ENCODE results near the gene UNC5C. TPM values are rescaled to one million over a fixed set of nuclear protein-coding genes. Genes with fewer than 3 reads are reported as not detected.

UNC5C gene
- total and polyA plus RNA-seq, 2 of the 8 experiments (the other 6 are each of a cell fraction or from before 2014, with no cell fraction given) = 0.30 to 1.3 TPM

- Histone ChIP-seq H3K23me2 (ENCODE audit: low read depth, low read length) (no peaks in the 10 kb centered on the region), H3K4ac (replicated peaks; ENCODE audit: insufficient read length, low read depth, low read length) (no peak overlapping the region), H2AK5ac (ENCODE audit: low read depth, low read length) (no peak overlapping the region), H3K79me2 (ENCODE audit: control insufficient read depth in 1 of 2, insufficient read depth in 2 of 2, low read length in 2 of 2) (no peaks in the 10 kb centered on the region), H3K4me1 (replicated peaks in 1 of 4; ENCODE audit: control insufficient read depth in 3 of 4, insufficient read depth in 4 of 4, low read length in 3 of 4) (no peaks in the 10 kb centered on the region), H3K79me1 (ENCODE audit: low read depth, low read length) (no peaks in the 10 kb centered on the region), H2AFZ (ENCODE audit: low read length) (peak overlapping the region; percentile 72; the same call in 1 of the 2 replicates), H4K91ac (replicated peaks; ENCODE audit: insufficient read length, low read length) (no peak overlapping the region), H4K5ac (ENCODE audit: insufficient read length, low read depth, low read length) (no peak overlapping the region), H3K23ac (ENCODE audit: insufficient read length) (no peak overlapping the region), H2BK12ac (ENCODE audit: low read depth, low read length) (no peak overlapping the region), H4K8ac (ENCODE audit: extremely low read depth, insufficient read depth, low read length) (no peak overlapping the region), H3K4me3 (ENCODE audit: extremely low read depth in 1 of 4, insufficient read depth in 2 of 4, low read depth in 3 of 4, low read length in 4 of 4) (no peak overlapping the region), H4K20me1 (replicated peaks in 1 of 2; ENCODE audit: control insufficient read depth in 1 of 2, insufficient read depth in 2 of 2, low read length in 2 of 2) (no peaks in the 10 kb centered on the region), H3K36me3 (ENCODE audit: control insufficient read depth in 2 of 4, insufficient read depth in 4 of 4, low read length in 3 of 4) (no peaks in the 10 kb centered on the region), H2BK120ac (replicated peaks; ENCODE audit: low read depth, low read length) (no peak overlapping the region), H3K18ac (ENCODE audit: extremely low read depth, low read length) (no peak overlapping the region), H2BK20ac (ENCODE audit: low read length) (no peak overlapping the region), H3K9ac (replicated peaks in 1 of 4; ENCODE audit: extremely low read depth in 1 of 4, low read depth in 3 of 4, low read length in 3 of 4) (no peak overlapping the region), H3K14ac (ENCODE audit: insufficient read length) (no peak overlapping the region), H3K27ac (ENCODE audit: low read depth, low read length) (no peak overlapping the region), H3K9me3 (ENCODE audit: insufficient read depth in 2 of 2, low read depth in 1 of 2, low read length in 1 of 2) (no peaks in the 10 kb centered on the region), H3K4me2 (ENCODE audit: insufficient read depth in 1 of 2, low read depth in 2 of 2, low read length in 2 of 2) (no peak overlapping the region), H2BK5ac (ENCODE audit: low read depth, low read length) (no peak overlapping the region), H2BK15ac (ENCODE audit: low read length) (no peak overlapping the region), H3K56ac (replicated peaks; ENCODE audit: insufficient read length, low read depth, low read length) (no peak overlapping the region), H3K27me3 (replicated peaks in 1 of 4; ENCODE audit: control insufficient read depth in 3 of 4, extremely low read depth in 1 of 4, insufficient read depth in 3 of 4, low read length in 3 of 4) (no peaks in the 10 kb centered on the region)
- no peak for TF ChIP-seq SIX5 (IDR thresholded peaks at IDR 0.05; ENCODE audit: low read depth, low read length)
- TF ChIP-seq POLR2AphosphoS5 (IDR thresholded peaks at IDR 0.05; ENCODE audit: low read depth, low read length) = no peak
- peak; percentile 73; the same call in 1 of the 2 replicates for TF ChIP-seq ATF3 (IDR thresholded peaks at IDR 0.05; ENCODE audit: insufficient read depth, low read depth, low read length)
- TF ChIP-seq ATF2 (IDR thresholded peaks at IDR 0.05; ENCODE audit: low read length) = no peak
- DNase-seq (ENCODE audit: low read depth in 1 of 2, low spot score in 2 of 2) (no peak), FAIRE-seq (no peak)
- 89% methylated on average over 2 of the region's 2 CpGs; no CpG with 5 or more reads in 1 of the 2 experiments for WGBS, 2 experiments (ENCODE audit: extremely low coverage in 1 of 2, insufficient coverage in 1 of 2, insufficient read length in 1 of 2, insufficient replicate concordance in 2 of 2, low coverage in 1 of 2, low lambda C conversion rate in 2 of 2, missing lambda C conversion rate in 1 of 2)
- POLR2A ChIA-PET (ENCODE audit: partially characterized antibody) = no interaction called here
- CTCF ChIA-PET (ENCODE audit: partially characterized antibody) = no interaction called here
Measured at GRCh38 chr4:95264843-95265242, 283.9 kb downstream of the UNC5C start.
